AG09319 (cell line): Measurements from ENCODE around the gene TUB.

Source experiments
- DNase-seq: peaks from one replicate; pipeline ENCODE4 v3.0.0-alpha.2; 2010; ENCODE audit warnings: low read depth; ENCODE audit errors: extremely low read depth
- TF ChIP-seq, protein P1 (sequence below): IDR thresholded peaks from 2 replicates; pipeline ENCODE4 v1.5.1; 2011; ENCODE audit warnings: low read depth, mild to moderate bottlenecking, inconsistent platforms, low read length, moderate library complexity

TUB gene

DNA sequence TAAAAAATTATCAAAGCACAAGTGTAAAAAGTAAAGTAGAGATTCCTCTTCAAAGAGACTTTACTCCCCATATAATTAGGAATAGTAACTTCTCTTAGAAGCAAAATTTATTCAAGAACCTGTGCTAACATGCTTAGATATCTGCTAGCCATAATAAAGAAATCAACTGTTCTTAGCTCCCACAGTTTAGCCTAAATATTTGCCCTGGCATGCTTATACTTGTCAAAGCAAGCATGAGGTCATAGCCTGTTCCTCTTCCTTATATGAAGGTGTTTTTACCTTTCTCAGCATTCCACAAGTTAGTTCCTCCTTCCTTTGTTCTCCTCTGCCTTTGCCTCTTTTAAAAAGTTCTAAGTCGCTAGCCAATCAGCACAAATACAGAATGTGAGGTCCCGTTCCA, 57.5 kb downstream of the TUB start:
- no peak for DNase-seq
- TF ChIP-seq, protein P1, sequence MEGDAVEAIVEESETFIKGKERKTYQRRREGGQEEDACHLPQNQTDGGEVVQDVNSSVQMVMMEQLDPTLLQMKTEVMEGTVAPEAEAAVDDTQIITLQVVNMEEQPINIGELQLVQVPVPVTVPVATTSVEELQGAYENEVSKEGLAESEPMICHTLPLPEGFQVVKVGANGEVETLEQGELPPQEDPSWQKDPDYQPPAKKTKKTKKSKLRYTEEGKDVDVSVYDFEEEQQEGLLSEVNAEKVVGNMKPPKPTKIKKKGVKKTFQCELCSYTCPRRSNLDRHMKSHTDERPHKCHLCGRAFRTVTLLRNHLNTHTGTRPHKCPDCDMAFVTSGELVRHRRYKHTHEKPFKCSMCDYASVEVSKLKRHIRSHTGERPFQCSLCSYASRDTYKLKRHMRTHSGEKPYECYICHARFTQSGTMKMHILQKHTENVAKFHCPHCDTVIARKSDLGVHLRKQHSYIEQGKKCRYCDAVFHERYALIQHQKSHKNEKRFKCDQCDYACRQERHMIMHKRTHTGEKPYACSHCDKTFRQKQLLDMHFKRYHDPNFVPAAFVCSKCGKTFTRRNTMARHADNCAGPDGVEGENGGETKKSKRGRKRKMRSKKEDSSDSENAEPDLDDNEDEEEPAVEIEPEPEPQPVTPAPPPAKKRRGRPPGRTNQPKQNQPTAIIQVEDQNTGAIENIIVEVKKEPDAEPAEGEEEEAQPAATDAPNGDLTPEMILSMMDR = no peak

DNA sequence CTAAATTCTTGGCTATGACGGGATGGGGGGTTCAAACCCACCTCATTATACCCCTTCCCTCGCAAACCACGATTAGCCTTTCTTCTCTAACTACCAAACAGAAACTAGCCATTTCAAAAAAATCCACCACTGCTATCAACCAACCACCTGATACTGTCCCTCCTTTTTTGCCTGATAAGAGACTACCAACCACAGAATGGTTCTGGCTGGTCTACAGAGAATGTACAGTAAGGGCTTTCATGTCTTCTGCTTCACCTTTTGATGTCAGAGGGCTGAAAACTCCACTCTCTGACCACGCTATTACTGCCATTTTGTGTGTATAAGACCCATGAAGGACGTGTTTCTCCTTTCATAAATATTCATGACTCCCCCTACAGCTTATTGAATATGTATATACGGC, 68.7 kb downstream of the TUB start:
- no peak for DNase-seq
- TF ChIP-seq, protein P1 = no peak
